K562 (cell line): ENCODE measurements around the gene MTTP. TPM values are rescaled to one million over a fixed set of nuclear protein-coding genes. Genes with fewer than 3 reads are reported as not detected.

Experiments used
- ATAC-seq: fragments of 200-7000 bp; cut with Tn5 transposase; 3 replicates; pipeline ENCODE4 v1.9.1; 2020; ENCODE audit warnings: moderate library complexity
- BruUV-seq: library from RNA; stranded (reverse); fragments of 400-500 nt; replicated peaks from 2 replicates; lab custom pipeline; 2021; lab: Mats Ljungman, UMichigan
- CTCF ChIA-PET: fragments of 300-600 bp; formaldehyde crosslinking; extraction: SDS; loops from one replicate; lab custom pipeline; 2021; ENCODE audit warnings: low intra/inter-chr PET ratio; lab: Yijun Ruan, JAX
- POLR2A ChIA-PET: fragments of 300-600, 350-650 bp; sonication (Branson Sonifier 250); formaldehyde crosslinking; extraction: SDS; loops from one replicate; lab custom pipeline; 2021; ENCODE audit warnings: antibody characterized with exemption, inconsistent platforms; lab: Yijun Ruan, JAX
- DNase-seq, 4 experiments: peaks; one replicate each; pipeline versions ENCODE4 v3.0.0 to v3.0.0-alpha.2; 2011 to 2018; ENCODE audit warnings: low spot score in 3 of 4, mixed read lengths in 3 of 4; ENCODE audit errors: extremely low read depth in 1 of 4
- FAIRE-seq: peaks from 2 replicates; lab custom pipeline; 2011; peaks lifted over from hg19 to GRCh38; lab: Jason Lieb, UNC
- H2AFZ ChIP-seq: 2 replicates; pipeline ENCODE4 v1.6.0; 2011; ENCODE audit warnings: low read depth, low read length, control low read depth, inconsistent platforms
- H3K27ac ChIP-seq: fragments of 200-600 bp; 3 replicates; pipeline ENCODE4 v1.8.0; 2011; ENCODE audit warnings: low read depth, mild to moderate bottlenecking, control low read depth, inconsistent platforms, low read length, moderate library complexity, mixed read lengths; ENCODE audit errors: extremely low read depth
- H3K27me3 ChIP-seq, 2 experiments: fragments of 300-600 bp in 1 of 2; 2 replicates in 1 of 2; 3 replicates in 1 of 2; pipeline versions ENCODE4 v1.6.0 to v1.8.0; 2011; ENCODE audit warnings: inconsistent platforms in 2 of 2, low read length in 2 of 2, mild to moderate bottlenecking in 1 of 2, mixed read lengths in 1 of 2, moderate library complexity in 1 of 2; ENCODE audit not compliant: control insufficient read depth in 2 of 2, insufficient read depth in 2 of 2
- H3K36me3 ChIP-seq: fragments of 300-600 bp; 3 replicates; pipeline ENCODE4 v1.8.0; 2011; ENCODE audit warnings: mild to moderate bottlenecking, low read length, inconsistent platforms; ENCODE audit not compliant: control insufficient read depth, insufficient read depth
- H3K4me1 ChIP-seq, 2 experiments: fragments of 200-600 bp in 1 of 2; replicated peaks in 1 of 2; 2 replicates in 1 of 2; 3 replicates in 1 of 2; pipeline versions ENCODE4 v1.5.1 to v1.8.0; 2011; ENCODE audit warnings: inconsistent platforms in 2 of 2, low read length in 2 of 2, mild to moderate bottlenecking in 1 of 2, mixed read lengths in 1 of 2, moderate library complexity in 1 of 2; ENCODE audit not compliant: control insufficient read depth in 2 of 2, insufficient read depth in 2 of 2
- H3K4me2 ChIP-seq: 2 replicates; pipeline ENCODE4 v1.6.1; 2011; ENCODE audit warnings: low read length, control low read depth, inconsistent platforms, mixed read lengths; ENCODE audit not compliant: insufficient read depth
- H3K4me3 ChIP-seq: fragments of 200-600 bp; sonication (generic), shearing (Covaris generic); 2 replicates; pipeline ENCODE4 v1.5.1; 2016; ENCODE audit warnings: control low read depth, inconsistent platforms
- H3K79me2 ChIP-seq: fragments of 200-600 bp; 3 replicates; pipeline ENCODE4 v1.8.0; 2011; ENCODE audit warnings: low read length, inconsistent platforms; ENCODE audit not compliant: control insufficient read depth, insufficient read depth
- H3K9ac ChIP-seq, 2 experiments: 2 replicates each; pipeline versions ENCODE4 v1.6.0 to v1.6.1; 2011; ENCODE audit warnings: low read depth in 2 of 2, low read length in 2 of 2, control low read depth in 1 of 2, inconsistent platforms in 1 of 2, mild to moderate bottlenecking in 1 of 2, mixed read lengths in 1 of 2; ENCODE audit not compliant: insufficient read depth in 1 of 2
- H3K9me1 ChIP-seq: one replicate; pipeline ENCODE4 v1.6.0; 2011; ENCODE audit warnings: inconsistent platforms, mild to moderate bottlenecking, low read length, moderate library complexity; ENCODE audit not compliant: control insufficient read depth, insufficient read depth
- H3K9me3 ChIP-seq: replicated peaks from 2 replicates; pipeline ENCODE4 v1.5.1; 2011; ENCODE audit warnings: low read depth, low read length, inconsistent platforms; ENCODE audit not compliant: control insufficient read depth, insufficient read depth
- H4K20me1 ChIP-seq: replicated peaks from 2 replicates; pipeline ENCODE4 v1.6.1; 2011; ENCODE audit warnings: low read length, inconsistent platforms, mixed read lengths; ENCODE audit not compliant: control insufficient read depth, insufficient read depth
- ARID4B ChIP-seq: sonication (generic); formaldehyde crosslinking; IDR thresholded peaks from 2 replicates; pipeline ENCODE4 v1.8.0; 2022; ENCODE audit warnings: mild to moderate bottlenecking, missing genetic modification reagents
- CSDE1 ChIP-seq, 2 experiments: fragments of 450-650 bp; IDR thresholded peaks; 2 replicates each; pipeline ENCODE4 v1.6.1; 2016; ENCODE audit warnings: mild to moderate bottlenecking in 1 of 2
- CTCFL ChIP-seq: IDR thresholded peaks from 2 replicates; pipeline ENCODE4 v1.6.1; 2011; ENCODE audit warnings: borderline replicate concordance, low read depth, mild to moderate bottlenecking, moderate library complexity, low read length; ENCODE audit not compliant: insufficient read depth, poor library complexity, severe bottlenecking
- EZH2 ChIP-seq: IDR thresholded peaks from 2 replicates; pipeline ENCODE4 v1.6.1; 2012; ENCODE audit warnings: low read depth, mild to moderate bottlenecking, inconsistent platforms, low read length, borderline replicate concordance
- HEY1 ChIP-seq: fragments of 250-450 bp; sonication (Bioruptor Pico); IDR thresholded peaks from 2 replicates; pipeline ENCODE4 v1.5.0; 2020; ENCODE audit warnings: mild to moderate bottlenecking, moderate library complexity, borderline replicate concordance
- HNRNPL ChIP-seq: fragments of 200-400 bp; formaldehyde crosslinking; IDR thresholded peaks from 2 replicates; pipeline ENCODE4 v1.6.1; 2017; ENCODE audit warnings: low read depth, mild to moderate bottlenecking, low read length
- KLF16 ChIP-seq: IDR thresholded peaks from 2 replicates; pipeline ENCODE4 v1.6.1; 2016; ENCODE audit warnings: antibody characterized with exemption
- MBD2 ChIP-seq: sonication (generic); IDR thresholded peaks from 2 replicates; pipeline ENCODE4 v1.6.1; 2016; ENCODE audit warnings: low read depth, borderline replicate concordance
- MEF2D ChIP-seq: conservative IDR thresholded peaks from 2 replicates; pipeline ENCODE4 v1.6.1; 2016; ENCODE audit warnings: low read depth, missing genetic modification characterization, missing compliant biosample characterization
- NFE2L1 ChIP-seq: fragments of 450-650 bp; IDR thresholded peaks from 2 replicates; pipeline ENCODE4 v1.6.1; 2016; ENCODE audit warnings: missing genetic modification characterization, low read depth, mild to moderate bottlenecking, missing compliant biosample characterization, moderate library complexity, borderline replicate concordance
- SUPT5H ChIP-seq: fragments of 450-650 bp; IDR thresholded peaks from 2 replicates; pipeline ENCODE4 v1.6.1; 2016
- ZNF561 ChIP-seq: fragments of 450-650 bp; formaldehyde crosslinking; conservative IDR thresholded peaks from 2 replicates; pipeline ENCODE4 v1.4.0; 2020; ENCODE audit warnings: mild to moderate bottlenecking, moderate library complexity
- WGBS: fragments of 100-300 bp; shearing (Covaris generic); methylation state at CpG from one replicate; pipeline ENCODE4 v1.1.6; 2016; ENCODE audit warnings: low coverage, mixed read lengths; ENCODE audit not compliant: insufficient coverage; ENCODE audit errors: missing lambda C conversion rate; 5-methylcytosine and 5-hydroxymethylcytosine counted together
- in situ Hi-C: fragments of 300-500 bp; cut with MboI; formaldehyde crosslinking; loops from 4 replicates; pipeline ENCODE4 v1.15.0; 2018; ENCODE audit warnings: inconsistent platforms, mixed read lengths
- intact Hi-C: fragments of 100-400 bp; cut with micrococcal nuclease; formaldehyde crosslinking; loops from 2 replicates; pipeline ENCODE4 v1.14.2; 2022
- polyA plus RNA-seq, 8 experiments: library from polyadenylated mRNA; depleted of rRNA in 4 of 8; stranded (reverse) in 5 of 8; unstranded in 3 of 8; fragments of >200 nt; fragmentation: Nextera tagmentation in 2 of 8; fragmentation: Illumina TruSeq in 1 of 8; extraction: Ambion mirVana in 2 of 8; extraction: Trizol in 1 of 8; gene quantifications; 2 replicates each; pipeline versions ENCODE4 v1.2.1 to v1.2.3, GENCODE V29; 2011 to 2014; ENCODE audit warnings: inconsistent platforms in 1 of 8, missing spikeins in 1 of 8
- total RNA-seq, 7 experiments: library from RNA; depleted of rRNA in 6 of 7; stranded (reverse); fragments of >200 nt in 6 of 7; fragmentation: Illumina TruSeq in 2 of 7; extraction: Trizol in 2 of 7; gene quantifications; 2 replicates each; pipeline versions ENCODE4 v1.2.1 to v1.2.3, GENCODE V29; 2011 to 2021; ENCODE audit warnings: low replicate concordance in 1 of 7
- TF ChIP-seq, protein P1 (sequence below): fragments of 450-650 bp; IDR thresholded peaks from 2 replicates; pipeline ENCODE4 v1.7.1; 2018; ENCODE audit warnings: mild to moderate bottlenecking, low read depth; ENCODE audit not compliant: partially characterized antibody

Gene MTTP
- total and polyA plus RNA-seq, 9 of the 15 experiments (the other 6 are each of a cell fraction or from before 2014, with no cell fraction given) = 0.01 to 0.29 (median 0.04) TPM; not detected in 2

DNA sequence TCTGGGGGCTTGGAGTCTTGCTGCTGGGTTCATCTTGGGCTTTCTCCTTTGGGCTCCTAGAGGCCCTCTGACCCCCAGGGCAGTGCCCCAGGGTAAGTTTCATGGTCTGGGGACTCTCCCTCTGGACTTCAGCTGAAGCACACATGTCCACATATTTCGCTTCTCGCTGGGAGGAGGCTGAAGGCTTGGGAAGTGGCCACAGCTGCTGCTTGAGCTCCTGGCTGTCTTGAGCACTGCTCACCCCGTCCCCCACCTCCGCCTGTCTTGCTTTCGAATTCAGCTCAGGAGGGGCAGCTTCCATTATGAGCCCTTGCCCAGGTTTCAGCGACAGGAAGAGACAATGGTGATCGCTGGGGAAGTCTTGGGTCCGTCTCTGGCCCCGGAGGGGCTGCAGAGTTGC, 79.3 kb downstream of the MTTP start (continued):
- TF ChIP-seq NFE2L1 (tag) = no peak
- TF ChIP-seq SUPT5H = no peak
- no peak for TF ChIP-seq HEY1 (CRISPR knock-in tag)
- no peak for TF ChIP-seq ZNF561 (CRISPR knock-in tag)
- no peak for TF ChIP-seq MBD2

DNA sequence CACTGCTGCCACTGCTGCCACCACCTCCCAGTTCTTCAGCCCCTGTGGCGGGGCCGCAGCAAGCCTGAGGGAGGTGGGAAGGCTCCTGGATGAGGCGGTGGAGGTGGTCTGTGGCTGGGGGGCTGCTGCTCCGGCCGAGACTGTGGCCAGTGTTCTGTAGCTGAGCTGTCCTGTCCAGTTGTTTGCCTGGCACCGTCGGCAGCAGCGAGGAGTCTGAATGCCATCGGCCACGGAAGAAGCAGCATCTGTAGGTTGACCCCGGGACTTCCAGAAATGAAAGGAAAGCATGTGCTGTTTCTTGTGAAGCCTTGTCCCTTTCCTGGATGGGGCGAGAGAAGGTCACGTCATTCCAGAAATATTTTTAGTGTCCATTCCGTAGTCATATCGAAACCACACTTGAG, 79.7 kb downstream of the MTTP start:
- Histone ChIP-seq H3K4me3 (no peak overlapping the region), H2AFZ (no peak overlapping the region), H4K20me1 (no peaks in the 10 kb centered on the region; the same call in 1 of the 2 replicates), H3K9ac (no peak overlapping the region; a peak in 1 of 4 replicates), H3K9me1 (no peaks in the 10 kb centered on the region), H3K27ac (no peak overlapping the region), H3K4me1 (peaks cover 0 to 20% of the 10 kb centered on the region in 2 experiments; a peak in 2 of 5 replicates), H3K36me3 (no peaks in the 10 kb centered on the region), H3K27me3 (peaks cover 50 to 64% of the 10 kb centered on the region in 2 experiments), H3K9me3 (no peaks in the 10 kb centered on the region), H3K79me2 (no peaks in the 10 kb centered on the region), H3K4me2 (no peak overlapping the region; the same call in 1 of the 2 replicates)
- no TSS peak for BruUV-seq
- in situ Hi-C loops = no loop called here
- intact Hi-C loops = no loop called here
- CTCF ChIA-PET = no interaction called here
- DNase-seq = no peak
- POLR2A ChIA-PET = no interaction called here
- WGBS = under 1% methylated on average over 15 of the region's 15 CpGs
- no peak for ATAC-seq
- FAIRE-seq = no peak
- TF ChIP-seq CTCFL (no peak), HNRNPL (no peak), KLF16 (no peak), EZH2 (no peak), CSDE1 (IDR thresholded peaks at IDR 0.05) (no peak), MEF2D (tag) (no peak), ARID4B (CRISPR knock-in tag) (no peak)
- TF ChIP-seq, protein P1, sequence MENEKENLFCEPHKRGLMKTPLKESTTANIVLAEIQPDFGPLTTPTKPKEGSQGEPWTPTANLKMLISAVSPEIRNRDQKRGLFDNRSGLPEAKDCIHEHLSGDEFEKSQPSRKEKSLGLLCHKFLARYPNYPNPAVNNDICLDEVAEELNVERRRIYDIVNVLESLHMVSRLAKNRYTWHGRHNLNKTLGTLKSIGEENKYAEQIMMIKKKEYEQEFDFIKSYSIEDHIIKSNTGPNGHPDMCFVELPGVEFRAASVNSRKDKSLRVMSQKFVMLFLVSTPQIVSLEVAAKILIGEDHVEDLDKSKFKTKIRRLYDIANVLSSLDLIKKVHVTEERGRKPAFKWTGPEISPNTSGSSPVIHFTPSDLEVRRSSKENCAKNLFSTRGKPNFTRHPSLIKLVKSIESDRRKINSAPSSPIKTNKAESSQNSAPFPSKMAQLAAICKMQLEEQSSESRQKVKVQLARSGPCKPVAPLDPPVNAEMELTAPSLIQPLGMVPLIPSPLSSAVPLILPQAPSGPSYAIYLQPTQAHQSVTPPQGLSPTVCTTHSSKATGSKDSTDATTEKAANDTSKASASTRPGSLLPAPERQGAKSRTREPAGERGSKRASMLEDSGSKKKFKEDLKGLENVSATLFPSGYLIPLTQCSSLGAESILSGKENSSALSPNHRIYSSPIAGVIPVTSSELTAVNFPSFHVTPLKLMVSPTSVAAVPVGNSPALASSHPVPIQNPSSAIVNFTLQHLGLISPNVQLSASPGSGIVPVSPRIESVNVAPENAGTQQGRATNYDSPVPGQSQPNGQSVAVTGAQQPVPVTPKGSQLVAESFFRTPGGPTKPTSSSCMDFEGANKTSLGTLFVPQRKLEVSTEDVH = no peak
